ENCODE results near the gene CSRP3.

The CSRP3 gene

DNA sequence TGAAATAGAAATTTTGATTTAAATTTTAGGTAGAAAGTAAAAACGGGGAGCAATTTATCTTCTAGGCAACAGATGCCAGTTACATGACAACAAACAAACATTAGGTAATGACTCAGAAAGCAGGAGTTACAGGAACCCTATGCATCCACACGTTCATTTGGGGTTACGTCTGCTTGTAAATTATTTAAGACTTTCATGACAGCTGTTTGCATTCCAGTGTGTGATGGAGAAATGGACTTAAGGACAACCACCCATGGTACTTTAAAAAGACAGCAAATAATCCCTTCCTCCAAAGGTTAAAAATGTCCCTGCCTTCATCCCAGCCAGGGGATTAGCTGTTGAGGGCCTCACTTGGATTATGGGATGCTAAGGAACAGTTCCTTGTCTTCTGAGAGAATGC is 27.2 kb upstream of the CSRP3 start:
- H3K4me3 Mint-ChIP-seq = no peak overlapping the region
- DNase-seq = no peak
- TF ChIP-seq, protein P1, sequence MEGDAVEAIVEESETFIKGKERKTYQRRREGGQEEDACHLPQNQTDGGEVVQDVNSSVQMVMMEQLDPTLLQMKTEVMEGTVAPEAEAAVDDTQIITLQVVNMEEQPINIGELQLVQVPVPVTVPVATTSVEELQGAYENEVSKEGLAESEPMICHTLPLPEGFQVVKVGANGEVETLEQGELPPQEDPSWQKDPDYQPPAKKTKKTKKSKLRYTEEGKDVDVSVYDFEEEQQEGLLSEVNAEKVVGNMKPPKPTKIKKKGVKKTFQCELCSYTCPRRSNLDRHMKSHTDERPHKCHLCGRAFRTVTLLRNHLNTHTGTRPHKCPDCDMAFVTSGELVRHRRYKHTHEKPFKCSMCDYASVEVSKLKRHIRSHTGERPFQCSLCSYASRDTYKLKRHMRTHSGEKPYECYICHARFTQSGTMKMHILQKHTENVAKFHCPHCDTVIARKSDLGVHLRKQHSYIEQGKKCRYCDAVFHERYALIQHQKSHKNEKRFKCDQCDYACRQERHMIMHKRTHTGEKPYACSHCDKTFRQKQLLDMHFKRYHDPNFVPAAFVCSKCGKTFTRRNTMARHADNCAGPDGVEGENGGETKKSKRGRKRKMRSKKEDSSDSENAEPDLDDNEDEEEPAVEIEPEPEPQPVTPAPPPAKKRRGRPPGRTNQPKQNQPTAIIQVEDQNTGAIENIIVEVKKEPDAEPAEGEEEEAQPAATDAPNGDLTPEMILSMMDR (IDR thresholded peaks at IDR 0.05) = no peak
- peaks cover 33% of the 10 kb centered on the region for H3K36me3 Mint-ChIP-seq (ENCODE audit: low read depth)
- H3K9me3 Mint-ChIP-seq = no peaks in the 10 kb centered on the region
- H3K27me3 Mint-ChIP-seq (ENCODE audit: low read depth, poor library complexity) = peaks cover 3% of the 10 kb centered on the region
- no peak overlapping the region for H3K27ac Mint-ChIP-seq
- peaks cover 7% of the 10 kb centered on the region for H3K4me1 Mint-ChIP-seq

DNA sequence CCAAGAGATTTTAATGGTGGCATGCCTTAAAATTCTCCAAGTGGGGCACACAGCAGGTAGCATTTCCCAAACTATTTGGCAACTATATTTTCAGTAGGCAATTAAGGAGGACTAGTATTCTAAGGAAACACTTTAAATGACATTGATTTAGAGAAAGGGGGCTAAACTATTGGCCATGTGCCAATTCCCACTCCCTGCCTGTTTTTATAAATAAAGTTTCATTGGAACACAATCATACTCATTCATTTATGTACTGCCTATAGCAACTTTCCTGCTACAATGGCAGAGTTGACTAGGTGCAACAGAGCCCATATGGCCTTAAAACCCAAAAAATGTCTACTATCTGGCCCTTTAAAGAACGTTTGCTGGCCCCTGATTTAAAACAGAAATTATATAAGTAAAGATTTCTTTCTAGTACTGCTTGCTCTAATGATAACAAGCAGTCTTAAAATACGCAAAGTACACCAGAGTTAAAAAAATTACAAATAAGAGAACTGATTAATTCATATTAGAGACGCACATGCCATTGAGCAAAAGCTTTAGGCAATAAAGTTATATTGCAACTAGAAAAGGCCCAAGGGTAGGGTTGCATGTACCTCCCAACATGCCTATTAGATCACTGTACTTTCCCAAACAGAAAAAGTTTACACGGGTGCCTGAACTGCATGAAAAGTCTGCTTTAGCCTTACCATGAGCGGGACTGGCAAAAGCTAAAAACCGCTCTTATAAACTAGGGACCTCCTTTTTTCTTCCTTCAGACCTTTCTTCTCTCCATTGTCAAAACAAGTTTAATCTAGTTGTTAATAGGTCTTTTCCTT is 24.8 kb upstream of the CSRP3 start:
- DNase-seq = no peak
- peaks cover 29% of the 10 kb centered on the region for H3K36me3 Mint-ChIP-seq (ENCODE audit: low read depth)
- H3K4me1 Mint-ChIP-seq = peaks cover 7% of the 10 kb centered on the region
- no peak overlapping the region for H3K27ac Mint-ChIP-seq
- H3K4me3 Mint-ChIP-seq = no peak overlapping the region
- no peaks in the 10 kb centered on the region for H3K27me3 Mint-ChIP-seq (ENCODE audit: low read depth, poor library complexity)
- H3K9me3 Mint-ChIP-seq = no peaks in the 10 kb centered on the region
- TF ChIP-seq, protein P1 (IDR thresholded peaks at IDR 0.05) = no peak

DNA sequence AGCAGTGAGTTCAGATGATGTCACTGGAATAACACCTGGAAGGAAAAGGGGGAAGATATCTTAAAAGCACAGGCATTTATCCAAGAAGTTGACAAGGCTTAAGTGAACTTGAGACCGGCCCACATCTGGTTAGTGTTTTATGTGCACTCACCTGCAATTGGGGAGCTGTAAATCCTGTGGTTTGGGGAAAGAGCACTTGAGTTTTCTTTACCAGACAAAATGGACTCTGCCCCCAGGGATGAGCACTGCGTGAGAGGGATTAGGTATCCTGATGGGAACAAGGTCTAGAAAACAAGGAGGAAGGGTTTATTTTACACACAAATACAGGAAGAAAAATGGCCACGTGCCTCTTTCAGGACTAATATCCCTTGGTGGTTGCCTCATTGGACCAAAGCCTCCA is 23.8 kb upstream of the CSRP3 start:
- TF ChIP-seq, protein P1 (IDR thresholded peaks at IDR 0.05) = no peak
- peak overlapping the region; percentile 52 for H3K27ac Mint-ChIP-seq
- no peaks in the 10 kb centered on the region for H3K9me3 Mint-ChIP-seq
- DNase-seq = no peak
- H3K4me1 Mint-ChIP-seq = peaks cover 7% of the 10 kb centered on the region
- H3K27me3 Mint-ChIP-seq (ENCODE audit: low read depth, poor library complexity) = no peaks in the 10 kb centered on the region
- H3K4me3 Mint-ChIP-seq = no peak overlapping the region
- H3K36me3 Mint-ChIP-seq (ENCODE audit: low read depth) = peaks cover 27% of the 10 kb centered on the region

DNA sequence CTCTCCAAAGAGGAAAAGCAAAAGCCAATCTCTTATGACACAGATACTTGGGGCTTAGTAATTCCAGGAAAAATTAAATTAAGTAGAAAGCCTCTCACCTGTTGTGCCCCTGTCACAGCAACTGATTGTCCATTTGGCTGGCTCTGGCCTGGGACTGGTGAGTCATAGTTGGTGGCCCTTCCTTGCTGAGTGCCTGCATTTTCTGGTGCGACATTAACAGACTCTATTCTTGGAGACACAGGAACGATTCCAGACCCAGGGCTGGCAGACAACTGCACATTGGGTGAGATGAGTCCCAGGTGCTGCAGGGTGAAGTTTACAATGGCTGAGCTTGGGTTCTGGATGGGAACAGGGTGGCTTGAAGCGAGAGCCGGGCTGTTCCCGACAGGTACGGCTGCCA is 23.3 kb upstream of the CSRP3 start:
- Mint-ChIP-seq H3K27me3 (ENCODE audit: low read depth, poor library complexity) (no peaks in the 10 kb centered on the region), H3K9me3 (no peaks in the 10 kb centered on the region), H3K4me3 (no peak overlapping the region), H3K27ac (peak overlapping the region; percentile 52), H3K36me3 (ENCODE audit: low read depth) (peaks cover 27% of the 10 kb centered on the region), H3K4me1 (peaks cover 7% of the 10 kb centered on the region)
- DNase-seq = no peak
- TF ChIP-seq, protein P1 (IDR thresholded peaks at IDR 0.05) = no peak

DNA sequence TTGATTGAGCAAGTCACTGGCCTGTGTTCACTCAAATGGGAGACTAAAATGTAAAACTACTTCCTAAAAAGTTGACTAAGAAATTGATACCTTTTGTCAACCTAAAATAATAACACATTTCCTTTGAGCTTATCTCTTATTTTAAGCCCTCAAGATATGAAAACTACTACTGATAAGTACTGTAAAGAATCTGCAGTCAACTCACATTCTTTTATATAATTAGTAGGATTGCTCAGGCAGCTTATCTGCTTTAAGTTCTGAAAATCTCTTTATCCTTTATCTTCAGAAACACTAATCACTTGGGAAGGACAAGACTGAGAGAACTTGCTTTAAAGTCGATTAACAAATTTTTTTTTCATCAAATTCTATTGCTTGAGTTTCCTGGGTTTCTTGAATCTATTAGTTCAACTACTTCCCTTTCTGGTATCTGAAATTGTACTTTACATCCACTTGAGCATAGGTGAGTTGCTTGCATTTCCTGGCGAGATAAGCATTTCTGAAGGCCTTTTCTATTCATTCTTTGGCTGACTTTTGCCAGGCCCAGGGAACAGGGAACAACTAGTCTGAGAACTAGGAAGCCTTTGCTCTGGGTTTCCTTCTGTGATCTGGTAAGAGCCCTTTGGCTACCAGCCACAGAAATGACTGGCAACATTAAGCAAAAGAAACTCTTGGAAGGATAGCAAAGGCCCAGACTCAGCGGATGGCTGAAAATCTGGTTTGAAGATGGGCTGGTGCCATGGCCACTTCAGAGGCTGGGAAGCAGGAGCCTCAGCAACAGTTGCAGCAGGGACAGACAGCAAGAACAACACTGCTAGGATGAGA is 19.3 kb upstream of the CSRP3 start:
- Mint-ChIP-seq H3K36me3 (ENCODE audit: low read depth) (peaks cover 27% of the 10 kb centered on the region), H3K27me3 (ENCODE audit: low read depth, poor library complexity) (peaks cover 5% of the 10 kb centered on the region), H3K4me3 (no peak overlapping the region), H3K4me1 (peaks cover 12% of the 10 kb centered on the region), H3K9me3 (no peaks in the 10 kb centered on the region), H3K27ac (peak overlapping the region; percentile 32)
- TF ChIP-seq, protein P1 (IDR thresholded peaks at IDR 0.05) = no peak
- no peak for DNase-seq

Data from nephron progenitor cell (in vitro differentiated cells).